ENCODE results near the gene LYAR. TPM values are rescaled to one million over a fixed set of nuclear protein-coding genes. Genes with fewer than 3 reads are reported as not detected.

The LYAR gene
- total RNA-seq, 4 donors from 2014 or later: 4.5 to 13.0 (median 10.4) TPM

GRCh38 chr4:4269856-4270255, 20.1 kb downstream of the LYAR start:
- H3K27ac ChIP-seq: no peak overlapping the region
- WGBS, 2 donors: 86% methylated on average over 4 of the region's 4 CpGs
- intact Hi-C loops (cut with DNase I): no loop called here
- peaks cover 17 to 29% of the 10 kb centered on the region in 2 donors for H3K36me3 ChIP-seq
- TF ChIP-seq CTCF (IDR thresholded peaks at IDR 0.05) (no peak), POLR2A (IDR thresholded peaks at IDR 0.05) (no peak)
- DNase-seq: no peak
- H3K27me3 ChIP-seq: no peaks in the 10 kb centered on the region
- H3K4me1 ChIP-seq: no peaks in the 10 kb centered on the region
- H3K4me3 ChIP-seq (replicated peaks in 1 of 3): no peak overlapping the region
- H3K9me3 ChIP-seq: no peaks in the 10 kb centered on the region

GRCh38 chr4:4269331-4269731, 20.6 kb downstream of the LYAR start:
- no peak overlapping the region for H3K27ac ChIP-seq
- DNase-seq: peak in 1 of 2 donors; percentile 2
- H3K4me1 ChIP-seq: no peaks in the 10 kb centered on the region
- TF ChIP-seq POLR2A (IDR thresholded peaks at IDR 0.05): no peak
- no peak for TF ChIP-seq CTCF (IDR thresholded peaks at IDR 0.05)
- peaks cover 17 to 25% of the 10 kb centered on the region in 2 donors for H3K36me3 ChIP-seq
- H3K9me3 ChIP-seq: no peaks in the 10 kb centered on the region
- H3K27me3 ChIP-seq: no peaks in the 10 kb centered on the region
- H3K4me3 ChIP-seq (replicated peaks in 1 of 3): no peak overlapping the region
- 84 to 90% methylated on average over 11 of the region's 11 CpGs for WGBS, 2 donors
- intact Hi-C loops (cut with DNase I): no loop called here

- Histone ChIP-seq H3K4me1 (no peaks in the 10 kb centered on the region), H3K9me3 (no peaks in the 10 kb centered on the region), H3K4me3 (replicated peaks in 1 of 3) (no peak overlapping the region), H3K27me3 (no peaks in the 10 kb centered on the region), H3K36me3 (peaks cover 17 to 20% of the 10 kb centered on the region in 2 donors), H3K27ac (no peak overlapping the region)
- intact Hi-C loops (cut with DNase I): no loop called here
- TF ChIP-seq CTCF (IDR thresholded peaks at IDR 0.05) (no peak), POLR2A (IDR thresholded peaks at IDR 0.05) (no peak)
- no peak for DNase-seq
- WGBS, 2 donors: 86 to 100% methylated on average over 1 of the region's 1 CpG
Measured at GRCh38 chr4:4268776-4269175, 21.2 kb downstream of the LYAR start.

- intact Hi-C loops (cut with DNase I): no loop called here
- Histone ChIP-seq H3K9me3 (no peaks in the 10 kb centered on the region), H3K4me1 (no peaks in the 10 kb centered on the region), H3K27me3 (no peaks in the 10 kb centered on the region), H3K36me3 (peaks cover 9 to 12% of the 10 kb centered on the region in 2 donors), H3K4me3 (replicated peaks in 1 of 3) (no peak overlapping the region), H3K27ac (no peak overlapping the region)
- no peak for TF ChIP-seq CTCF (IDR thresholded peaks at IDR 0.05)
- no peak for TF ChIP-seq POLR2A (IDR thresholded peaks at IDR 0.05)
- 88 to 91% methylated on average over 5 of the region's 5 CpGs for WGBS, 2 donors
- DNase-seq: no peak
Measured at GRCh38 chr4:4267981-4268380, 22.0 kb downstream of the LYAR start.

GRCh38 chr4:4260185-4260751, 29.7 kb downstream of the LYAR start:
- intact Hi-C loops (cut with DNase I): no loop called here

More at GRCh38 chr4:4260185-4260751, 29.7 kb downstream of the LYAR start:
- Histone ChIP-seq H3K4me3 (replicated peaks in 1 of 3) (no peak overlapping the region), H3K27ac (no peak overlapping the region), H3K4me1 (no peaks in the 10 kb centered on the region), H3K27me3 (no peaks in the 10 kb centered on the region), H3K9me3 (no peaks in the 10 kb centered on the region), H3K36me3 (no peaks in the 10 kb centered on the region)
- DNase-seq: no peak
- TF ChIP-seq POLR2A (IDR thresholded peaks at IDR 0.05): no peak
- TF ChIP-seq CTCF (IDR thresholded peaks at IDR 0.05): no peak
- WGBS, 2 donors: 77 to 82% methylated on average over 6 of the region's 6 CpGs

Measured in thyroid gland (tissue), 4 donors.